Activated gamma-delta T cell (primary cell): ENCODE results near the gene ELAPOR1.

Source experiments
- DNase-seq: peaks from one replicate; lab custom pipeline; 2025; lab: John Stamatoyannopoulos, UW

The ELAPOR1 gene

DNA sequence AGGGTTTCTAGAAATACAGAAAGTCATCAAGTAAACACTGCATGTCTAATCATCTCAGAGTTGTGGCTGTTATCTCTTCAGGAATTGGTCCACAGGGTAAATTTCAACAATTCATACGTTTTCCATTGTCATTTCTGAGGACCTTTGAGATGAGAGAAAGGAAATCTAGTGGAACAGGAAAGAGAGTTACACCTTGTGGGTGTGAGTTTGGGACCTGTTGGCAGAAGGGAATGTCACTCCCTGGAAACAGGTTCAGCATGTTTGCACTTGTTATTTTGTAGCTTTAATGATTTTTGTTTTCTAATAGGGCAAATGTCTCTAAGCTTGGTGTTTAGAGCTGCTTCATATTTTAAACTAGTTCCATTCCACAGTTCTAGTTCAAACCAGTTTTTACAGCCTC lies 17.8 kb upstream of the ELAPOR1 start:
- DNase-seq = no peak

DNA sequence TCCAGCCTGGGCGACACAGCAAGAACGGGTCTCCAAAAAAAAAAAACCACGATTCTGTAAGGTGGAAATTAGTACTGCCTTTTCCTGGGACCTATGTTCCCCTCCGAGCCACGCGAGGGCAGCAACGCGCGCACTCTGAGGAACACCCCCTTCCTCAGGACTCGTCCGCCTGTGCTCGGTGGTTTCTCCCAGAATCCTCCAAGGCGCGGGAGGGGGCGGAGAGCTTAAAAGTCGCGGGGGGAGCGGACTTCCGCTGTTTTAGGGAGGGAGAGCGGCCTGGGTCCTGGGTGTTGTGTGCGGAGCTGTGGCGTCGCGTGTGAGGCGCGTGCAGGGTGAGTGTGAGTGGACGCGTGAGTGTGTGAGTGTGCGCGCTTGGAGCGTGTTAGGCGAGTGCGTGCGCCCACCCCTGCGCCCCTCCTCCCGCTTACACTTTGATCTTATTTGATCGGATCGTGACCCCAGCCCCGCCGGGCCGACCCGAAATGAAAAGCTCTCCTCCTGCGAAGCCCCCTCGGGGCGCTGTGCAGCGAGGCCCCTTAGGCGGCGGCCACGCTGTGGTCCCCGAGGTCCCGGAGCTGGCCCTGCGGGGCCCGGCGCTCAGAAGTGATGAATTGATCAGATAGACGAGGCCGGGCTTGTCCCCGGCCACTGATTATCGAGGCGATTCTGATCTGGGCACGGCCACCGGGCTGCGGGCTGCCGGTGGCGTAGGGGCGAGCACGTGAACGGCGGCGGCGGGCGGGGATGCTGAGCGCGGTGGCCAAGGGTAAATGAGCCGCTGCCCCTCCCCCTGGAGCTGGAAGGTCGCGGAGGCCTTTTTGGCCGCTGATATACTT lies 13.8 kb upstream of the ELAPOR1 start:
- peak; percentile 82 for DNase-seq

DNA sequence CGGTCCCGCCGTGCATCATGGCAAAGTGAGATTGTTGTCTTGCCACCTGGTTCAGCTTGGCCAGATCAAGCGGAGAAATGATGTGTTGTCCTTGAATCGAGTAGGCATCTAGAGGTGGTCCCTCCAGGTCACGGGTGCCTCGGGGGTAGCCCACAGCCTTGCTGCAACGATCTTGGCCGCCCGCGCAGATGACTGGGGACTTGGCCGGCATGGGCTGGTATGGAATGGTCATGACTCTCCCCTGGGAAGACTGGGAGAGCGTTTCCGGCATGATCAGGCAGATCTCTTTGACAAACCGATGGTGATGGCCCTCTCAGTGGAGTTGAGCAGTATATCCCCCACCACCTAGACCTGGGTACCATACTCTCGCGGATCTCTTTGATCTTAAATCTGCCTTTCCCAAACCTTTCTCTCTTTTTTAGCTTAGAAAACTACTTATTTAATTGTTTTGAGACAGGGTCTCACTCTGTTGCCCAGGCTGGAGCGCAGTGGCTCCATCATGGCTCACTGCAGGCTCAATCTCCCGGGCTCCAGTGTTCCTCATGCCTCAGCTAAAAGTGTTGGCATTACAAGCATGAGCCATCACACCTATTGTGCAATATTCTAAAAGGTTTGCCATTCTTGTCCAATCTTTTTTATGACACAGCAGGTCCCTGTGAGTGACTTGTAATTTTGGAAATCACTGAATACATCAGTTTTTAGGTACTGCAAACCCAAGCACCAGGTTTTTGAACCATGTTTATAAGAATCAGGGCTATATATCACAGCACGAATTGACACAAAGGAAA lies 9.4 kb upstream of the ELAPOR1 start:
- no peak for DNase-seq

DNA sequence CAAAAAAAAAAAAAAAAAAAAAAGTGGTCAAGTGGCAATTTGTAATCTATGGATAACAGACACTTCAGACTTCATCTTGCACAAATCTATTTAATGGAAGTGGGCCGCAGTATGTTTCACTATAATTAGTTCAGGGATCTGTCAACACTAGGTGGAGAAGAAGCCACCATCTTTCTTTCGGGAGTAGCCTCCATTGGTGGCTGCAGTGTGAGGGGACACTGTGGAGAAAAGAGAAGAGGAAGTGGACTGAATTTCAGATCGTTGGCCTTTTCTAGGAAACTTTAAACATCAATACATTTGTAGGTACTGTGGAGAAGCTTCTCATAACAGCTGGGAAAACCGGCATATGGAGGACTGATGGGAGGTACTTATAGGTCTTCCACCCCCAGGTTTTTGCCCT lies 8.0 kb upstream of the ELAPOR1 start:
- DNase-seq = no peak

DNA sequence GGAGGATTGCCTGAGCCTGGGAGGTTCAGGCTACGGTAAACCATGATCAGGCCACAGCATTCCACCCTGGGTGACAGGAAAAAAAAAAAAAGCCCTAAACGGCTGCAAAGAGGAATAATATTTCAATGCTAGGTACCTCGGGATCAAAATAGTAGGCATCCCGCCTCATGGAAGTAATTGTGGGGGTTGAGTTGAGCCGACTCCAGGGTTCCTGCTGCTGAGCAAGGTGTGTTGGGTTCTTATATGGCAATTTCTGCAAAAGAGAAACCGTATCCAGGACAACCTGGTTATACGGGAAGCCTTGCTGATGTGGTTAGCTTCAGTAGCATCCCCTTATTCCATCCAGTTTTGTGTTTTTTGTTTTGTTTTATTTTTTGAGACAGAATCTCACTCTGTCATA lies 6.1 kb upstream of the ELAPOR1 start:
- DNase-seq = no peak

DNA sequence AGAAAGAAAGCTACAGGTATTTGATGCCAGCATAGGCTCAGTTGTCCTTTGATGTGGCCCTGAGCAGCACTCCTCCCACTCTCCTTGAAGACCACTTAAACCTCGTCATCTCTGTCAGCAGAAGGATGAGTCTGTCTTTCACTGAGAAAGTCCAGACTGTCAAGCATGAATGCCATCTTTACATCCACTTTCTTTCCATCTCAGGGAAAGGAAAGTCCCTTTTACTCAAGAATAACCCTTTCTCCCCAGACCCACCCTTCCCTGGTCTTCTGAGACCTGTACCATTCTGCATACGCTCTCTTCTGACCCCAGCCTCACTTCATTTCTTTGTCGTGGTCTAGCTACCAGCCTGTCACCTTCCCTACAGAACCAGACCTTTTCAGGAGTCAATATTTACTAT lies 4.0 kb upstream of the ELAPOR1 start:
- no peak for DNase-seq

DNA sequence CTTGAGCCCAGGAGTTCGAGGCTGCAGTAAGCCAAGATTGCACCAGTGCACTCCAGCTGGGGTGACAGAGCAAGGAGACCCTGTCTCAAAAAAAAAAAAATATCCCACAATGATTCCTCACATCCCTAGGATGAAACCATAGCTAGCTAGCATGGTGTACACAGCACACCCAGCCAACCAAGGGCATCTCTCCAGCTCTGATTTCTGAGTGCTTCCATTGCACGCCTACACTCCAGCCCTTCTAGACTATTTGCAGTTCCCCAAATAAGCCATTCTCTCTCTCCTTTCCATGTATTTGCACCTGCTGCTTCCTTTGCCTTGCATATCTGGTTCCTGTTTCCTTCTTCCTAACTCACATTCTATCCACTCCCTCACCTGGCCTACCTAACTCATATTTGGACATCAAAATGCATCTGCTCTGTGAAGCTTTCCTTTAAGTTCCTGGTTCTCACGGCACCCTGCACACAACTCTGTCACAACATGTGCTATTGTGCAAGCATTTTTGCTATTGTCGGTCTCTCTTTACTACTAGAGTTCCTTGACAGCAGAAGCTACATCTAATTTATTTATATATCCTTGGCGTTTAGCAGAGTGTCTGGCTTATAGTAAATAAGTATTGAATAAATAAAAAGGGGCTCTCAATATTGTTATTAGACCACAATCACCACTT lies 2.4 kb upstream of the ELAPOR1 start:
- DNase-seq = no peak

DNA sequence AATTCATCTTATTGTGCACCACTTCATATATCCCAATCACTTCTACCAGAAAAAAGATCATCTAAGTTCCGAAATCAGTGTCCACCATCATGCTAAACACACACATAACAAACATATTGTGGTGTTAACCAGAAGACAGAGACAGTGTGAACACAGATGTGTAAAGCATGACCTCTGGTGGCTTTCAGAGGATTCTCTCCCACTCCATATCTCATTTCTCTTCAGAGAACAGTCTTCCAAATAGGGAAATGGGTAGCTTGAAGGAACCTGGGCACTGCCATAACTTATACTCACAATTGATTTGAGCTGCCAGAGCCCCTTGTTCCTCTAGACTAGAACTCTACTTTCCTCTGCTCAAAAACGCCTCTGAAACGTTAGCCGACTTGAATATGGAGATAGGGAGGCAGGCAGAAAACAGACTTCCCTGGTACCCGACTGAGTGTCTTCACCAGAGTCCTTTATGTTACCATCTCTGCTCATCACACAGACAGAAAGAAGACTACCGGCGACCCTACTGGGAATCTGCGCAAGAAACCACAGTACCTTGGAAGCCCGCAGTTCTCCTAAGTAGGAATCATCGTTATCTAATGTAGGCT lies 1.8 kb upstream of the ELAPOR1 start:
- DNase-seq = no peak

DNA sequence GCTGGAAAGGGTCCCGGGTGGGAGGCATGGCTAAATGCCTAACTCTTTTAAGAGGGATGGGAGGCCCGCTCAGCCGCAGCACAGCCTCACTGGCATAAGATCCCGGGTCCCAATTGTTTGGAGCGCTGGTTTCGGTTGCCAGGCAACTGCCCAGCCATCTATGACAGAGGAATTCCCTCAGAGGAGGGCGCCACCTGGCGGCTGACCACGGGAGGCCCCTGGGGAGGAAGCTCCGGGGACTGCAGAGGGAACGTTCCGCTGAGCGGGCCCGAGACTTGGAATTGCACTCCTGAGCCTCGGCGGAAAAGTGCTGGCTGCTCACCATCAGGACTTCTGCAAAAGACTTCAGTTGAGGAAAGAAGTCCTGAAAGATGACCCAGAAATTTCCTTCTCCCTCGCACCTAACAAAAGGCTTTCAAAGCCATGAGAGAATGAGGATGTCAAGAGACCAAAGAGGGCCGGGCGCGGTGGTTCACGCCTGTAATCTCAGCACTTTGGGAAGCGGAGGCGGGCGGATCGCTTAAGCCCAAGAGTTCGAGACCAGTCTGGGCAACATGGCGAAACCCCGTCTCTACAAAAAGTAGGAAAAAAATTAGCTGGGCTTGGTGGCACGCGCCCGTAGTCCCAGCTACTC lies 1.1 kb upstream of the ELAPOR1 start:
- DNase-seq = peak; percentile 70

DNA sequence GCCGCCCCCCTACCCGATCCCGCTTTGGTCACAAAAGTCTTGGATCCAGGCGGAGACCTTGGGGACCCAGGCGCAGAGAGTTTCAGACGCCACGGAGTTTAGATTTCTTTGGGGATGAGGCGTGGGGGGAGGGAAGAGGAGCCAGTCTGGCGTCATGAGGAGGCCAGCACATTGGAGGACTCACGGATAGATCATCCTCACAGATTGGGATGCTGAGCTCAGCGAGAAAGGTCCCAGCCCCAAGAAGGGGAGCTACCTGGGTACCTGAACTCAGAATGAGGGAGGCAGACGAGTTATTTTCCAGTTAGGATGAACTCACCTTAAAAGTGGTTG lies 393 bp downstream of the ELAPOR1 start:
- DNase-seq = no peak

DNA sequence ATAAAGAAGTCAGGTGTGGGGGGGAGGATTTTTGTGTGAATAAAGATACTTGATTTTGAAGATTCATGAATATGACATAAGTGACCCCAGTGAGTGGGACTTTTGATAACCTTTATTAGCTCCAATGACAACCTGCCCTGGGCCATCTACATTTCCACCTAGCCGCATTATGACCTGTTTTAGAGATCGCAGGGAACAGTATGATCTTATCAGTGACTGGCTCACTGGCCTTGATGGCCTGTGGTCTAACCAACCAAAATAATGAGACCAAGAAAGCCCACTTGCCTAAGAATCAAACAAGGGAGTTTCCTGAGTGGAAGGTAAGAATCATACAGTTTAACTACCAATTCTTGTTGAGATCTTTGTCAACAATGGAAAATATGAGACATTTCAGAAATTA lies 1.8 kb downstream of the ELAPOR1 start:
- DNase-seq = no peak

DNA sequence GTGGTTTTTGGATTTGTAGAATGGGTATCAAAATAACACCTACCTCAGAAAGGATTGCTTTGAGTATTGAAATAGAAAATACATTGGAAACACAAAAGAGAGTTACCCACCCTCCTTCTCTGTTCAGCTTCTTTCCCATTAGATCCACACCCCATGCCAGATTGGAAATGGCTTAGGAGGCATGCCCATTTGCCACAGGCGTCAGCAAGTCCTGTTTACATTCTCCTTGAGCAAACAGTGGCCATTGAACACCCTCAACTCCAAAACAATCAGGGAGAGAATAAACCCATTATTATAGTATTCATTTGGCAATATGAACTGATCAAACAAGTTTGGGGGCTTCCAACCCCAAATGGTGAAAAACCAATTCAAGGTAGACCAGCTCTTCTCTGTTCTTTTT lies 2.4 kb downstream of the ELAPOR1 start:
- DNase-seq = no peak

DNA sequence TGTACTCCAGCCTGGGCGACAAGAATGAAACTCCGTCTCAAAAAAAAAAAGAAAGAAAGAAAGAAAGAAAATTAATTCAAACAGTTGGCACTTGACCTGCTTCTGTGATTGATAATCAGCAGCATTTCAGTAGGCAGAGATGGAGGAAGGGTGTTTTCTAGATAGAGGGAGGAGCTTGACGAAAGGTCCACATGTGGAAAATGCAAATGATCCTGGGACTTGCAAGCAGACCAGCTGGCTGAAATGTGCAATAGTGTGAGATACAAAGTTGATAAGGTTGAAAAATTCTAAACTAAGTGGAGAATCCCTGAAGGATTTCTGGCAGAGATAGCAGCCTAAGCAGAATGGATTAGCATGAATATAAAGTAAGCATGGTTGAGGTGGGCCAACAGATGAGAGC lies 4.2 kb downstream of the ELAPOR1 start:
- no peak for DNase-seq

DNA sequence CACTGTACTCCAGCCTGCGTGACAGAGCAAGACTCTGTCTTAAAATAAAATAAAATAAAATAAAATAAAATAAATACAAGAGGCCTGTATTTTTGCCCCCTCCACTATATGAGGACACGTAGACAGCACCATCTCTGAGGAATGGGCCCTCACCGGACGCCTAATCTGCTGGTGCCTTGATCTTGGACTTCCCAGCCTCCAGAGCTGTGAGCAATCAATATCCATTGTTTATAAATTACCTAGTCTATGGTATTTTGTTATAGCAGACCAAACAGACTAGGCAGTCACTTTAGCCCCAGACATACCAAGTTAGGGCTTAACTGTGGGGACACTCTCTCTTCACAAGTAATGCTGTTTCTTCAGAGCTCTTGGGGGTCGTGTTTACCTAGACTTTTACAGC lies 6.4 kb downstream of the ELAPOR1 start:
- DNase-seq = no peak

DNA sequence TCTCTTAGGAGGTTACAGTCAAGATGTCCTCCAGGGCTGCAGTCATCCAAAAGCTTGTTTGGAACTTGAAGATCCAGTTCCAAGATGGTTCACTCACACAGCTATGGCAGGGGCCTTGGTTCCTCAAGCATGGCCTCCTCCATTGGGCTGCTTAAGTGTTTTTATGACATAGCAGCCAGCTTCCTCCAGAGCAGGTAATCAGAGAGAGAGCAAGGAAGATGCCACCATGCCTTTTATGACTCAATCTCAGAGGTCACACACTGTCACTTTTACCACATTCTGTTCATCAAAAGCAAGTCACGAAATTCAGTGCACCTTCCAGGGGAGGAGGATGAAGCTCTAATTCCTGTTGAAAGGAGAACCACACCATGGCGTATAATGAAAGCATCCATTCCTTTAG lies 17.1 kb downstream of the ELAPOR1 start:
- DNase-seq = no peak

DNA sequence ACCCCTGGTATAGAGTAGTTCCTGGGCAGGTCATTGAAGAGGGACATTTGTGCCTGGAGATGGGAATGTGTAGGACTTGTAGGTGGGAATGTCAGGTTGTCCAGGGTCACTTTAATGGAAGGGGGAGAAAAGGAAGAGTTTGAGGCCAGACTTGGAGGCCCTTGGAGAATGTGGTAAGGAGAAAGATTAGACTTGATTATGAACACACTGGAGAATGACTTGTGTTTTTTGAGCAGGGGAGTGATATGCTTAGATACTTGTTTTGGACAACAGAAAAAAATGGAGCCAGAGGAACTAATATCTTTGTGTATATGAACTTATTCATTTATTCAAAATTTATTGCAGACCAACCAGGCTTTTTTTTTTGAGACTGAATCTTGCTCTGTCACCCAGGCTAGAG lies 17.9 kb downstream of the ELAPOR1 start:
- no peak for DNase-seq

DNA sequence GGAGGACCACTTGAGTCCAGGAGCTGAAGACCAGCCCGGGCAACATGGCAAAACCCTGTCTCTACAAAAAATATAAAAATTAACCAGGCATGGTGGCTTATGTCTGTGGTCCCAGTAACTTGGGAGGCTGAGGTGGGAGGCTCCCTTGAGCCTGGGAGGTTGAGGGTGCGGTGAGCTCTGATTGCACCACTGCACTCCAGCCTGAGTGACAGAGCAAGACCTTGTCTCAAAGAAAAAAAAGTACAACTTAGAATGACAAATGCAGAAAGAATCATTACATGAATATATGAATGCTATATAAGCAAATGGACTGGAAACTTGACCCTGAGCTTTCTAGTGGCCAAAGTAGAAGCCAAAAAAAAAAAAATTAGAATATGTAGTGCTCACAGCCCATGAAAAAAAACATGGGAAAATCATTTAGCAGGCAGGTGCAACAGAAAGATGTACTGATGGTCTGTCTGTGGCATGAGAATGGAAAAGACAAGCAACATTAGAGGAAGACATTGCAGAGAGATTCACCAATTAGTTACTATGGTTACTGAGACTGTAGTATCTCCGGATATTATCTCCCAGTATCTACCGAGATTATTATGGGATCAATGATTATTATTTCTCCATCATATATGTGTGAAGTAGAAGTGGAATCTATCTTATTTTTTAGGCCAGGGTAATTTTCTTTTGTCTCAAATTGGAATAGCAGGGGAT lies 19.2 kb downstream of the ELAPOR1 start:
- no peak for DNase-seq

DNA sequence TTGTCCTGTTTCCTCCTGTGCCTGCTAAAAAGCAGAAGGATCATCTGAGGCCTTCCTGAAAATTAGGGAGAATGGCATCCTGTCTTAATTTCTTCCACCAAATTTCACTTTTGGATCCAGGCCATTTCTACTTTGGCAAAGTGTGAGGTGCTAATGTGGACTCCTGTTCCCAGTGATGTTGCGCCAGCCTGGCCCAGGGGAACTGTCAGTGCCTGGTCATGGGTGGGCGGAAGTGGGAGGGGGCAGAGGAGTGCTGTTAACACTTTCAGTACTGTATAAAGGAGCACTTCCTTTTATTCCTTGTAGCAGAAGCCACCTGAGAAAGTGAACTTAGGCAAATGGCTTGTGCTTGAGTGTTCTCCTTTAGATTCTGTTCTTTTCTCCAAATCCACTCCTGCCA lies 19.9 kb downstream of the ELAPOR1 start:
- no peak for DNase-seq

DNA sequence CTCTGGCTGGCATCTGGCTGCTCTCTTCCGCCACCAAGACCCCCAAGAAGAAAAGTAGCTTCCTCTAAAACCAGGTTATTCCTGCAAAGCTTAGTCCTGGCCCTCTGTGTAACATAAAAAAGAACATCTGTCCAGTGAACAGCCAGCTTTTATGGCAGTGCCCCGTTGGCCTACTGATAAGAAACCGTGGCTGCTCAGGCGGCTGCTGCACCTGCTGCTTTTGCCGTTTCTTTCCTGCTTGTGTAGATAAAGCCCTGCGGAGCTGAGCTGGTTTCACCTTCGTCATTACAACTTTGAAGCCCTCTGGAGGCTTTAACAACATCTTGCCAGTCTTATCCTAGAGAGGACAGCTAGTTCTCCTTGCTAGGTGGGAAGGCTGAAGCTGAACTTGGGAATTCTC lies 20.5 kb downstream of the ELAPOR1 start:
- DNase-seq = no peak

DNA sequence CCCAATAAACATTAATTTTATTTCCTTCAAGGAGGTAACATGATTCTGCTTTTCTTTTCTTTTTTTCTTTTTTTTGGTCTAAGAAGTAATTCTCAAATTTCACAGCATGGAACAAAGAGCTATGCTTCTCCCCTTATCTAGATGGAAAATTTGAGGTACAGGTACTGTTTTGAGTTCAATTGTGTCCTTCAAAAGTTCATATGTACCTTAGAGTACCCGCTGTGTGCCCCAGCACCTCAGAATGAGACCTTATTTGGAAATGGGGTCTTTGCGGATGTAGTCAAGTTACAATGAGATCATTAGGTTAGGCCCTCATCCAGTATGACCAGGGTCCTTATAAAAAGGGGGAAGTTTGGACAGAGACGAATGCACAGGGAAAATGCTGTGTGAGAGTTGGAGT lies 22.0 kb downstream of the ELAPOR1 start:
- no peak for DNase-seq

DNA sequence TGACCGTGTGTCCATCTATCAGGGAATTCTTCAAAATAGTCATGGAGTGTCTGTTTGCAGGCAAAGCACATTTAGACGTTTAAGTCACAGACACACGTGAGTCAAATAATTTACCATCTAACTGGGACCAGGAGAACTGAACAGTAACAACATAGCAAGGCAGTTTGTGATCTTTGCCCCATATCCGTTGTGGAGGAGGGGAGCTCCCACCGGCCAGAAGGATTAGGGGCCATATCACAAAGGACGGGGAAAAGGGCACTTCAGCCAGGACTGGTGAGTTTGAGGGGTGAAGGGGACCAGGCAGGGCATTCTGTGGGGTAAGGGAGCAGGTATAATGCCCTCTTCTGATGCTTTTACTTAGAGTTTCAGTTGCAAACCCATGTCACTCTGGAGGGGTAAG lies 22.9 kb downstream of the ELAPOR1 start:
- DNase-seq = no peak

DNA sequence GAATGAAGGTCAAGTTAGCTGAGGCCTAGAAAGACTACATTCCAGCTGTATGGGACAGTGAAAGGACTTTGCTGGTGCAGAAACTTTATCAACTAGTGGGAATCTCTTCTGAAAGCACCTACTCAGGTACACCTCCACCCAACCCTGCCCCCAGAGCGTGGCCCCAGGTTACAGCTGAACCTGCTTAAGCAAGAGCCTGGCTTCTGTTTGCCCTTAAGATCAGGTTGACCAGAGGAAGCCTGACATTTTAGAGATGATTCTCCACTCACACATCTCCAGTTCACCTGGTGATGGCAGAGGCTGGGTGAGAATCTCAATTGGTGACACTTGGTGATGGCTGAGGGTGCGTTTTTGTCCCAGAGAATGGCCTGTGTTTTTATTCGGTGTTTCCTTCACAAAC lies 24.0 kb downstream of the ELAPOR1 start:
- DNase-seq = no peak
